ENCODE measurements around the gene NFIB. TPM values are rescaled to one million over a fixed set of nuclear protein-coding genes. Genes with fewer than 3 reads are reported as not detected.

Gene NFIB
- total and polyA plus RNA-seq, 2 of the 8 experiments (the other 6 are each of a cell fraction or from before 2014, with no cell fraction given) = 2.6 to 13.1 TPM

DNA sequence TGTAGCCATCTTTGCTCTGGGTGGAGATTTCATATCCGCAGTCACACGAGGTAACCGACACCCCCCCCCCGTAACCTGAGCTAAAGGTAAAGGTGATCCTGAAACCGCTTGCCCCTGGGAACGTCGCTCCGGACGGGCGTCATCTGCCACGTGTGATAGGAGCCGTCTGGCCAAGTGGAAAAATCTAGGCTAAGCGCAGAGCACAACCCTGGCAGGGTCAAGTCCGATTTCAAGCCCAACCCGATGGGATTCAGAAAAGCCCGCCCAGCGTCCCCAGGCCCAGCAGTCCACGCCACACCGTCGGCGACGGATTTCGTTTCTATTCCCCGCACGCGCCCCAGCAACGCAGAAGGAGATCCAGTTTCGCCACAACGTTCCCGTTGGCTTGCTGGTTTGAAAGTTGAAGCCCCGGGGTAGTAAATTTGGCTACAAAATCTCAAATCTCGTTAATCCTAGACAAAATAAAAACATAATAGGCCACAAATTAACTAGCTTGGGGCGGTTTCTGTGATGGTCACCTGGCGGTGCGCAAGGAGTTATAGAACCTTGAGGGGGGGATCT, 32.4 kb upstream of the NFIB start:
- Histone ChIP-seq H3K36me3 (ENCODE audit: control insufficient read depth in 2 of 4, insufficient read depth in 4 of 4, low read length in 3 of 4) (no peaks in the 10 kb centered on the region), H3K18ac (ENCODE audit: extremely low read depth, low read length) (peak overlapping the region; percentile 90), H3K27ac (ENCODE audit: low read depth, low read length) (no peak overlapping the region), H2BK20ac (ENCODE audit: low read length) (0 out of 2 replicates have a peak overlapping the region, but pooled peaks have one; percentile 61), H4K20me1 (replicated peaks in 1 of 2; ENCODE audit: control insufficient read depth in 1 of 2, insufficient read depth in 2 of 2, low read length in 2 of 2) (no peaks in the 10 kb centered on the region), H3K4me2 (ENCODE audit: insufficient read depth in 1 of 2, low read depth in 2 of 2, low read length in 2 of 2) (peak overlapping the region; percentile 93 to 95), H4K8ac (ENCODE audit: extremely low read depth, insufficient read depth, low read length) (peak overlapping the region; percentile 76; the same call in 1 of the 2 replicates), H3K4ac (replicated peaks; ENCODE audit: insufficient read length, low read depth, low read length) (no peak overlapping the region), H2AK5ac (ENCODE audit: low read depth, low read length) (no peak overlapping the region), H3K14ac (ENCODE audit: insufficient read length) (no peak overlapping the region), H3K9me3 (ENCODE audit: insufficient read depth in 2 of 2, low read depth in 1 of 2, low read length in 1 of 2) (no peaks in the 10 kb centered on the region), H3K4me3 (ENCODE audit: extremely low read depth in 1 of 4, insufficient read depth in 2 of 4, low read depth in 3 of 4, low read length in 4 of 4) (peak overlapping the region; percentile 60 to 70 (median 64)), H2BK15ac (ENCODE audit: low read length) (0 out of 2 replicates have a peak overlapping the region, but pooled peaks have one; percentile 41), H4K91ac (replicated peaks; ENCODE audit: insufficient read length, low read length) (no peak overlapping the region), H3K79me2 (ENCODE audit: control insufficient read depth in 1 of 2, insufficient read depth in 2 of 2, low read length in 2 of 2) (no peaks in the 10 kb centered on the region), H3K27me3 (replicated peaks in 1 of 4; ENCODE audit: control insufficient read depth in 3 of 4, extremely low read depth in 1 of 4, insufficient read depth in 3 of 4, low read length in 3 of 4) (peaks cover 23 to 68% (median 55%) of the 10 kb centered on the region in 4 experiments), H4K5ac (ENCODE audit: insufficient read length, low read depth, low read length) (peak overlapping the region; percentile 4), H2AFZ (ENCODE audit: low read length) (0 out of 2 replicates have a peak overlapping the region, but pooled peaks have one; percentile 24), H3K9ac (replicated peaks in 1 of 4; ENCODE audit: extremely low read depth in 1 of 4, low read depth in 3 of 4, low read length in 3 of 4) (peak overlapping the region in 3 of 4 experiments; percentile 26 to 57 (median 56); a peak in 6 of 7 replicates), H2BK5ac (ENCODE audit: low read depth, low read length) (peak overlapping the region; percentile 72; the same call in 1 of the 2 replicates), H2BK120ac (replicated peaks; ENCODE audit: low read depth, low read length) (peak overlapping the region; percentile 24), H3K23ac (ENCODE audit: insufficient read length) (no peak overlapping the region), H3K23me2 (ENCODE audit: low read depth, low read length) (peaks cover 39% of the 10 kb centered on the region), H3K4me1 (replicated peaks in 1 of 4; ENCODE audit: control insufficient read depth in 3 of 4, insufficient read depth in 4 of 4, low read length in 3 of 4) (peaks cover 17 to 34% (median 21%) of the 10 kb centered on the region in 4 experiments), H2BK12ac (ENCODE audit: low read depth, low read length) (peak overlapping the region; percentile 93), H3K56ac (replicated peaks; ENCODE audit: insufficient read length, low read depth, low read length) (no peak overlapping the region), H3K79me1 (ENCODE audit: low read depth, low read length) (no peaks in the 10 kb centered on the region)
- ChIA-PET POLR2A (ENCODE audit: partially characterized antibody) (interaction anchor here (0.5 to 3.3 kb wide), 8 partner anchors 10 to 446 kb away, joined by 3 to 26 read pairs (median 8); partner anchors contain the start of gene NFIB), CTCF (ENCODE audit: partially characterized antibody) (interaction anchor here (0.8 to 1.9 kb wide), 6 partner anchors 8 to 1312 kb away, joined by 3 to 8 read pairs (median 4); no protein-coding TSS in a partner anchor)
- FAIRE-seq = peak; percentile 7
- DNase-seq (ENCODE audit: low read depth in 1 of 2, low spot score in 2 of 2) = no peak
- 2% methylated on average over 32 of the region's 35 CpGs; no CpG with 5 or more reads in 1 of the 2 experiments for whole genome bisulfite sequencing, 2 experiments (ENCODE audit: extremely low coverage in 1 of 2, insufficient coverage in 1 of 2, insufficient read length in 1 of 2, insufficient replicate concordance in 2 of 2, low coverage in 1 of 2, low lambda C conversion rate in 2 of 2, missing lambda C conversion rate in 1 of 2)
- no peak for TF ChIP-seq EP300 (IDR thresholded peaks at IDR 0.05; ENCODE audit: borderline replicate concordance in 1 of 2, low read depth in 2 of 2, low read length in 2 of 2)
- no peak for TF ChIP-seq NRF1 (IDR thresholded peaks at IDR 0.05; ENCODE audit: low read depth, low read length)
- TF ChIP-seq TAF1 (IDR thresholded peaks at IDR 0.05; ENCODE audit: low read depth, low read length) = peak; percentile 42; the same call in 1 of the 2 replicates
- peak; percentile 49; the same call in 1 of the 2 replicates for TF ChIP-seq TBP (IDR thresholded peaks at IDR 0.05; ENCODE audit: low read depth, low read length)
- TF ChIP-seq SUZ12 (IDR thresholded peaks at IDR 0.05; ENCODE audit: low read length) = no peak
- no peak for TF ChIP-seq BCL11A (IDR thresholded peaks at IDR 0.05; ENCODE audit: low read depth in 2 of 2, low read length in 2 of 2)
- peak; percentile 95 for TF ChIP-seq CREB1 (IDR thresholded peaks at IDR 0.05)
- TF ChIP-seq SAP30 (IDR thresholded peaks at IDR 0.05; ENCODE audit: insufficient read depth, insufficient replicate concordance, low read length) = no peak
- TF ChIP-seq SIN3A (conservative IDR thresholded peaks at IDR 0.05 in 1 of 2, IDR thresholded peaks at IDR 0.05 in 1 of 2; ENCODE audit: low read depth in 1 of 2, low read length in 2 of 2) = 0 out of 4 replicates have a peak, but pooled peaks of 1 of the 2 experiments have one; percentile 16
- TF ChIP-seq, protein P1, sequence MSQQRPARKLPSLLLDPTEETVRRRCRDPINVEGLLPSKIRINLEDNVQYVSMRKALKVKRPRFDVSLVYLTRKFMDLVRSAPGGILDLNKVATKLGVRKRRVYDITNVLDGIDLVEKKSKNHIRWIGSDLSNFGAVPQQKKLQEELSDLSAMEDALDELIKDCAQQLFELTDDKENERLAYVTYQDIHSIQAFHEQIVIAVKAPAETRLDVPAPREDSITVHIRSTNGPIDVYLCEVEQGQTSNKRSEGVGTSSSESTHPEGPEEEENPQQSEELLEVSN (IDR thresholded peaks at IDR 0.05) = peak; percentile 57
- no peak for TF ChIP-seq CEBPB (IDR thresholded peaks at IDR 0.05; ENCODE audit: low read depth, low read length)
